Neural progenitor cell (in vitro differentiated cells): Measurements from ENCODE around the gene CNN3.

Experiments
- EZH2 ChIP-seq: fragments of 200-600 bp; sonication (generic); IDR thresholded peaks from 2 replicates; pipeline ENCODE4 v1.6.1; 2017; ENCODE audit warnings: antibody characterized with exemption, mild to moderate bottlenecking, moderate library complexity
- EZH2phosphoT487 ChIP-seq: fragments of 200-600 bp; sonication (generic); IDR thresholded peaks from 2 replicates; pipeline ENCODE4 v1.6.1; 2017; ENCODE audit warnings: antibody characterized with exemption
- TF ChIP-seq, protein P1 (sequence below): fragments of 200-600 bp; sonication (generic); IDR thresholded peaks from 2 replicates; pipeline ENCODE4 v1.5.1; 2017; ENCODE audit warnings: antibody characterized with exemption, mild to moderate bottlenecking

DNA sequence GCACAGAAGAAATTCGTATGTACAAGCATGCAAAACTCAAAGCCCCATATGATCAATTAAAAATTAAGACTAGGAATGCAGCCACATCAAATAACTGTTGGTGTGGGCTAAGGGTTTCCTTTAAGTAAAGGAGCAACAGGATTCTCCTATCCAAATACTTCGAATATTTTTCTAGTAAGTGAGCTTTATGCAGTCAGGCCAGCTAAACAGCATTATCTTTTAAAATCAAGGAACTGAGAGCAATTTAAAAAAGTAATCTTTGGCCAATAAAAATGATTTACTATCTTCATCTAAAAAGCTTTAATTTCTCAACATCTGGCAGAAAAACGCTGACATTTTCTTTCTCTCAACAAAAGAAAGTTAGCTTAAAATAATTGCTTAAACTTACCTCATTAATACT lies 19.8 kb downstream of the CNN3 start:
- TF ChIP-seq, protein P1, sequence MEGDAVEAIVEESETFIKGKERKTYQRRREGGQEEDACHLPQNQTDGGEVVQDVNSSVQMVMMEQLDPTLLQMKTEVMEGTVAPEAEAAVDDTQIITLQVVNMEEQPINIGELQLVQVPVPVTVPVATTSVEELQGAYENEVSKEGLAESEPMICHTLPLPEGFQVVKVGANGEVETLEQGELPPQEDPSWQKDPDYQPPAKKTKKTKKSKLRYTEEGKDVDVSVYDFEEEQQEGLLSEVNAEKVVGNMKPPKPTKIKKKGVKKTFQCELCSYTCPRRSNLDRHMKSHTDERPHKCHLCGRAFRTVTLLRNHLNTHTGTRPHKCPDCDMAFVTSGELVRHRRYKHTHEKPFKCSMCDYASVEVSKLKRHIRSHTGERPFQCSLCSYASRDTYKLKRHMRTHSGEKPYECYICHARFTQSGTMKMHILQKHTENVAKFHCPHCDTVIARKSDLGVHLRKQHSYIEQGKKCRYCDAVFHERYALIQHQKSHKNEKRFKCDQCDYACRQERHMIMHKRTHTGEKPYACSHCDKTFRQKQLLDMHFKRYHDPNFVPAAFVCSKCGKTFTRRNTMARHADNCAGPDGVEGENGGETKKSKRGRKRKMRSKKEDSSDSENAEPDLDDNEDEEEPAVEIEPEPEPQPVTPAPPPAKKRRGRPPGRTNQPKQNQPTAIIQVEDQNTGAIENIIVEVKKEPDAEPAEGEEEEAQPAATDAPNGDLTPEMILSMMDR = no peak
- no peak for TF ChIP-seq EZH2phosphoT487
- no peak for TF ChIP-seq EZH2
